ENCODE data around the gene S100A10. TPM values are rescaled to one million over a fixed set of nuclear protein-coding genes. Genes with fewer than 3 reads are reported as not detected.
A peak's percentile ranks its signal among the peaks of the same experiment; 100 is the strongest.

Gene S100A10
- total RNA-seq: 100 to 1,000 TPM in 1 of 2 donors, 10 to 100 TPM in 1; 49.2 to 290 TPM

DNA sequence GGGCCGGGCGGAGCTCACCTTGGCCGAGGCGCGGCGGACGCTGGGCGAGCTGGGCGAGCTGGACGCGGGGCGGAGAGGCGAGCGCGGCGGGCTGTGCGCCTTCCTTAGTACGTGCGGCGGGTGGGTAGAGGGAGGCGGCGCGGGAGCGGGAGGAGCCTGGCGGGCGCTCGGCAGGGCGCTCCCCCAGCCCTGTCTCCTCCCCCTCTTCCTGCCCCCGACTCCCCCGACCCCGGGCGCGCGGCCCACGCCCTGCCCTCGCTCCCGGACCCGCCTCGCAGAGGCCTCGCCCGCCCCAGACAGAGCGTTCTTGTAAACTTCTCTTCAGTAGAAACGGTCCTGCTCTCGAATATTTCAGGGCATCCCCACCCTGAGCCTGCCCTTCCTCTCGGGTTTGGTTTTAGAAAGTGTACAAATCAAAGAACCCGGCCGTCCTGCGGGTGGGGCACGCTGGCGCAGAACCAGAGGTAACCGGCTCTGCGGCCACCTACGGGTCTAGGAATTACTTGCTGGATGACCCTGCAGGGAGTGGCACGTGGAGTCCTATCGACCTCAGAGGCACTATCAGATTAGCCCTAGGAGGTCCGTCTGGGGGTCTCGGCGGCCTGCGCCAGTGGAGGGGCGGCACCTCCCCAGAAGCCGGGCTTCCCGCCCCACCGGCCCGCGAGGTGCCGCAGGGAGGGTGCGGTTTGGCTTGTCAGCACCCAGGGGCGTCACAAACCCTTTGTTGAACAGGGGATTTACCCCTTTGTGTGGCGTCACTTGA, at the start of gene S100A10:
Gene S100A10, minus strand, starts transcription at position 126 of the 763 bp plus-strand sequence. CDS start 7,629 bp downstream, outside the sequence.
- ATAC-seq: peak; percentile 65 to 86
- H3K9me3 Mint-ChIP-seq: no peaks in the 10 kb centered on the region
- peaks cover 0 to 17% of the 10 kb centered on the region in 2 donors for H3K36me3 Mint-ChIP-seq
- peak within 1 kb of the TSS; percentile 86 to 99 for H3K27ac Mint-ChIP-seq
- peak; percentile 67 to 81 for DNase-seq (ENCODE audit: low spot score in 2 of 2)

DNA sequence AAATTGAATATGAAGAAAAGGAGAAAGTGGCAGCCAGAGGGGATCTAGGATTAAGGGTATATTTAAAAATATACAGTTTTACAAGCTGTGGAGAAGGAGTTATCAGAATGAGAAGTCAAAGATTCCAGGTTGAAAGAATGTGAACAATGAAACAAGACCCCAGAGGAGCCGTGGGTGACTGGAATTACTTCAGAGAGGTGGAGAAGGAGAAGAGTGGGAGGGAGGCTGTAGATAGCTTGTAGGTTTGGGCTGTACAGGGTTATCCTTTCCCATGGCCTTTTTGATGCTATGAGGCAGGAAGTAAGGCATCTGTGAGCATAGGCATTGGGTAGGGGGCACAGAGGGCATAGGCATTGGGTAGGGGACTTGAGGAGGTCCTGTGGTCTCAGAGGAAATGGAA, 48.4 kb upstream of the S100A10 start:
- ATAC-seq (no peak), DNase-seq (ENCODE audit: low spot score in 2 of 2) (no peak)
- no peaks in the 10 kb centered on the region for H3K36me3 Mint-ChIP-seq
- H3K9me3 Mint-ChIP-seq: no peaks in the 10 kb centered on the region
- no peak overlapping the region for H3K27ac Mint-ChIP-seq

- H3K36me3 Mint-ChIP-seq: peaks cover 16 to 17% of the 10 kb centered on the region in 2 donors
- ATAC-seq (no peak), DNase-seq (ENCODE audit: low spot score in 2 of 2) (no peak)
- H3K27ac Mint-ChIP-seq: no peak overlapping the region
- H3K9me3 Mint-ChIP-seq: no peaks in the 10 kb centered on the region
These were observed 46.2 kb upstream of the S100A10 start for GRCh38 chr1:152039886-152040285.

DNA sequence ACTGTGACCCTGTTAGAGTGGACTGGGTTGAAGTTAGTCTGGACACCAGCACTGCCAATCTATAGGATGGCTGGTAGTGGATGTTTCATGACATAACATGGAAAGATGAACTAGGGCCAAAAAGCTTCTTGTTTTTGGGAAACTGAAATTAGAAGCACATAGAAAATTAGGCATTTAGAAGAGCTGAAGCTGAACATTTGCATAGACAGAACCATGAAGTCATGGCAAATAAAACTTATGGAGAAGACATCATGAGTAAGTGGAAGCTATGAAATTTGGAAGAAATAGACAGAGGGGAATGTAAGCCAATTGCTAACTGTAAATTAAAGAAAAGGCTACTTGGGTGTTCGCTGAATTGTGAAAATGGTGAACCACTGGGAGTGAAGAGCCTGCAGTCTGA, 45.8 kb upstream of the S100A10 start:
- Mint-ChIP-seq H3K36me3 (peaks cover 16 to 17% of the 10 kb centered on the region in 2 donors), H3K9me3 (no peaks in the 10 kb centered on the region), H3K27ac (no peak overlapping the region)
- ATAC-seq: no peak
- no peak for DNase-seq (ENCODE audit: low spot score in 2 of 2)

- Mint-ChIP-seq H3K36me3 (peaks cover 20 to 22% of the 10 kb centered on the region in 2 donors), H3K27ac (no peak overlapping the region), H3K9me3 (no peaks in the 10 kb centered on the region)
- ATAC-seq (no peak), DNase-seq (ENCODE audit: low spot score in 2 of 2) (no peak)
These were observed 45.2 kb upstream of the S100A10 start for GRCh38 chr1:152038871-152039270.

DNA sequence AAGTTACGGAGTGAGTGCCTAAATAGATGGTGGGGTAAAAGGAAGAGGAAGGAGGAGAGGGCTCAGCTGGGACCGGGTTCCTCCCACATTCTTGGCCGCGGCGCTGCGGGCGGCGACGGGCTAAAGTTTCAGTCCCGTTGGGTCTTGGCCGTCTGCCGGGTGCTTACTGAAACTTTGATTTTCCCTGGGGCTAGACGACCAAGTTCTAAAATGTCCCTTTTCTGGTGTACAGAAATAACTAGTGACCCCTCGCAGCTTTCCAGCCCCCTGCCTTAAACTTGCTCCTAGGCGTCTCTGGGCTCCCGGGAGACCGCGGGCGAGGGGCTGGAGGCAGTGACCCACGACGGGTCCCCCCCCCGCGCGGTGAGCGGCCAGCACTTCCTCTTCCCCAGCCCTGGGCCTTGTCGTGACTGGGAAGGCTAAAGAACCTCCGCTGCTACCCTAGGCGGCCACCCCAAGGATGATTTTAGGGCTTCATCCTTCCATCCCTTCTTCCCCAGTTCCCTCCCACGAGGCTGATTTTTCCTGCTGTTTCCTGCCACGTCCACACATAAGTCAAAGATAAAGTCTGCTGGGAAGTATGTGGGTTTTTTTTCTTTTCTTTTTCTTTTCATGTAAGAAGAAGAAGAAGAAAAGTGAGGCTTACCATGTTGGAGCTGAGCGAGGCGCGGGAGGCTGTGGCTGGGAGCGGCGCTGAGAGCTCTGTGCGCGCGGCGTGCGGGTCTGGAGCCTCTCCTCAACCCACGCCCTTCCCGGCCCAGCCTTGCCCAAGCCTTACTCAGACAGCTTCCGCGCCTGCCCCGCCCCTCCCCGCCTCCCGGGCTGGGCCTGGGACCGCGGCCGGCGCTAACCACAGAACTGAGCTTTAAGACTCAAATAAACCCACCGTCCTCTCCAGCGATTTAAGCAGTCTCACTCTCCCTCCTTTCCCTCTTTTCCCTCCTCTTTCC, 42.9 kb upstream of the S100A10 start, which contains the start of gene S100A11:
Gene S100A11, minus strand, starts transcription at position 738 of the 950 bp plus-strand sequence. Its CDS starts 89 bp downstream, at position 649.
- peak; percentile 86 to 87 for ATAC-seq
- peaks cover 36 to 46% of the 10 kb centered on the region in 2 donors for H3K36me3 Mint-ChIP-seq
- H3K27ac Mint-ChIP-seq: peak within 1 kb of the TSS; percentile 96 to 99
- peaks cover 0 to 5% of the 10 kb centered on the region in 2 donors for H3K9me3 Mint-ChIP-seq
- peak; percentile 80 to 84 for DNase-seq (ENCODE audit: low spot score in 2 of 2)

DNA sequence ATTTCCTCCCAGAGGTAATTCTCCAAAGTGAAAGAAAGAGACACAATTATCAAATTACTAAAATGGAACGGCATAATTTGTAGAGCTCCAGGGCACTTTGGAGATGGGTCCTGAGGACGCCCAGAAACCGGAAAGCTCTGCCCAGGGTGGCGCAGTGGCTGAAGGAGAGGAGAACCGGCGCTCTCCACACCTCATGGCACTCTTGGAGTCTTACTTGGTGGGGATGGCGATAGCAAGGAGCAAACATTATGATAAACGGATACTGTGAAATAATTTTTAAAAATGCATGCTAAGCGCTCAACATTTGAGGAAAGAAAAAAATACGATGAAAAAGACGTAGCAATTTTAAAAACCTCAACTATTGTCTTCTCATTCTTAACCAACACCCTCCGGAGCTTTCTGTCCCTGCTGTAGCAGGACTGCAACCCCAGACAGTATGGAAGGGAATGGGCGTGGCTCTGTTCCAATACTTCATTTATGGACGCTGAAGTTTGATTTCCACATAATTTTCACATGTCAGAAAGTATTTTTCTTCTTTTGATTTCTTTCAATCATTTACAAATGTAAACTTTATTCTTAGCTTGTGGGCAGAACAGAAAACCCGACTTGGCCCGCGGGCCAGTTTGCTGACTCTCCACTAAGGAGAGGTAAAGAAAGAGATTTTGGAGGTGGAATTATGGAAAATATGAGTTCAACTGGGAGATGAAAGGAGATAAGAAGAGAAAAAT, 42.0 kb upstream of the S100A10 start:
- DNase-seq (ENCODE audit: low spot score in 2 of 2) (no peak), ATAC-seq (no peak)
- Mint-ChIP-seq H3K36me3 (peaks cover 36 to 51% of the 10 kb centered on the region in 2 donors), H3K9me3 (peaks cover 0 to 8% of the 10 kb centered on the region in 2 donors), H3K27ac (peak overlapping the region; percentile 96 to 97)

- ATAC-seq (peak; percentile 69 to 74), DNase-seq (ENCODE audit: low spot score in 2 of 2) (peak; percentile 72 to 76)
- peaks cover 0 to 10% of the 10 kb centered on the region in 2 donors for H3K9me3 Mint-ChIP-seq
- peak overlapping the region; percentile 96 to 97 for H3K27ac Mint-ChIP-seq
- H3K36me3 Mint-ChIP-seq: peaks cover 36 to 57% of the 10 kb centered on the region in 2 donors
These were observed 41.2 kb upstream of the S100A10 start for GRCh38 chr1:152034654-152035538.

DNA sequence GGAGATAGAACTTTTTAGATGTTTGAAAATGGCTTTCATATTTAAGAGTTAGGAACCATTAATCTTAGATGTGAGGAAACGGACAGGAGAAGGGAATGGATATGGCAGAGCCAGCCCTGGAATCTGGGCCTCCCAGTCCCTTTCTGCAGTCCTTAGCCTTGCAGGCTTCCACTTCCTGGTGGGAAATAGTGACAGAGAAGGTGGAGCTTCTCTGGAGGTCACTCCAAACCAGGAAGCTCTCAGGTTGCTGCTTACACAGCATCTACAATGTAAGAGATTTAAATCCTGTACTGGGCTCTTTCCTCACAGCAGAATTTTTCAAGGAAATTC, 40.6 kb upstream of the S100A10 start:
- Mint-ChIP-seq H3K9me3 (peaks cover 0 to 12% of the 10 kb centered on the region in 2 donors), H3K27ac (peak overlapping the region; percentile 96 to 97), H3K36me3 (peaks cover 36 to 62% of the 10 kb centered on the region in 2 donors)
- DNase-seq (ENCODE audit: low spot score in 2 of 2): no peak
- ATAC-seq: peak in 1 of 2 donors; percentile 9

DNA sequence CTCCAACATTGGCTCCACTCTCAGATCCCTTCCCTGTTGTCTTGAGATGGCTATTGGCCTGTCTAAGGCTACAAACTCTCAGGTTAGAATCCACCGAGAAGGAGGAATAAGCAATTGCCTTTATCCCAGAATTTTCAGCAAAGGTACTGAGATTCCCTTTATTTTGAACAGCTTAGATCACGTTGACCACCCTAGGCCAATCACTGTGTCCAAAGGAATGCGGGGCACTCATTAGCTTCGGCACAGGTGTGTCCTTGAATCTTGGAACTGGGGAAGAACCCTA, 36.2 kb upstream of the S100A10 start:
- Mint-ChIP-seq H3K9me3 (peaks cover 4 to 21% of the 10 kb centered on the region in 2 donors), H3K36me3 (peaks cover 20 to 54% of the 10 kb centered on the region in 2 donors), H3K27ac (peak overlapping the region in 1 of 2 donors; percentile 61)
- ATAC-seq (no peak), DNase-seq (ENCODE audit: low spot score in 2 of 2) (no peak)

DNA sequence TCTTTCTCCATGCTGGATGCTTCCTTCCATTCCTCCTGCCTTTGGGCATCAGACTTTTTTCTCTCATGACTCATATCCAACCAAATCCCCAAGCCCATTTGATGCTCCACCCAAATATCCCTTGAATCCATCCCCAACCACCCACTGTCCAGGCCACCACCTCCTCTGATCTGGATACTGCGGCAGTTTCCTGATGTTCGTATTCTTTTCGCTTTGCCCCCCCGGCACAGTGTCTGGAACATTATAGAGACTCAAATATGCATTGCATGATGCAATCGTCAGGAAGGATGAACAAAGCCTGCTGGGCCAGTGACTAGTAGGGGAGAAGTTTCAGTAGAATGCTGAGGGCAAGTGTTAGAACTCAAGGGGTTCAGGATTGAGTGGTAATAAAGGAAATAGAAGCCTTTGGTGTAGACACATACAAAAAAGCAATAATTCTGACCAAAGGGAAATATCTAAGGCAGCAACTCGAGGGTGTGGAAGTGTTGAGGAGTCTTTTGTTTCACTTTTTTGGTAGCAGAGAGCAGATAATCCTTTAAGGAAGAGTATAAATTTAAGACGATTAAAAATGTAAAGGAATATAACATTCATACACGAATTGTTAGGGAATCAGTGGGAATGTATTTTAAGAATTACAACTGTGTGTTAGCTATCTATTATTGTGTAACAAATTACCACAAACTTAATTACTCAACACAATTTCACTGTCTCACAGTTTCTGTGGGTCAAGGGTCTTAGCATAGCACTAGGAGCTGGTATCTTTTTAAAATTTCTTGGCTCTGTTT, 35.7 kb upstream of the S100A10 start:
- peak; percentile 69 to 78 for ATAC-seq
- peak in 1 of 2 donors; percentile 18 for DNase-seq (ENCODE audit: low spot score in 2 of 2)

GRCh38 chr1:152026895-152027294, 33.2 kb upstream of the S100A10 start:
- peaks cover 2 to 29% of the 10 kb centered on the region in 2 donors for H3K36me3 Mint-ChIP-seq
- no peak for ATAC-seq
- no peak overlapping the region for H3K27ac Mint-ChIP-seq
- no peak for DNase-seq (ENCODE audit: low spot score in 2 of 2)
- H3K9me3 Mint-ChIP-seq: peaks cover 4 to 19% of the 10 kb centered on the region in 2 donors

More for the DNA sequence above, 35.7 kb upstream of the S100A10 start:
- Mint-ChIP-seq H3K36me3 (peaks cover 20 to 54% of the 10 kb centered on the region in 2 donors), H3K27ac (peak overlapping the region; percentile 62 to 88), H3K9me3 (peaks cover 4 to 21% of the 10 kb centered on the region in 2 donors)

GRCh38 chr1:152024223-152024622, 30.6 kb upstream of the S100A10 start:
- no peak for ATAC-seq

GRCh38 chr1:152023221-152023620, 29.6 kb upstream of the S100A10 start:
- no peak for ATAC-seq
- no peak overlapping the region for H3K27ac Mint-ChIP-seq
- H3K36me3 Mint-ChIP-seq: no peaks in the 10 kb centered on the region
- no peak for DNase-seq (ENCODE audit: low spot score in 2 of 2)
- no peaks in the 10 kb centered on the region for H3K9me3 Mint-ChIP-seq

More at GRCh38 chr1:152024223-152024622, 30.6 kb upstream of the S100A10 start:
- no peak for DNase-seq (ENCODE audit: low spot score in 2 of 2)
- H3K27ac Mint-ChIP-seq: no peak overlapping the region
- H3K36me3 Mint-ChIP-seq: peaks cover 0 to 9% of the 10 kb centered on the region in 2 donors
- peaks cover 4 to 9% of the 10 kb centered on the region in 2 donors for H3K9me3 Mint-ChIP-seq

DNA sequence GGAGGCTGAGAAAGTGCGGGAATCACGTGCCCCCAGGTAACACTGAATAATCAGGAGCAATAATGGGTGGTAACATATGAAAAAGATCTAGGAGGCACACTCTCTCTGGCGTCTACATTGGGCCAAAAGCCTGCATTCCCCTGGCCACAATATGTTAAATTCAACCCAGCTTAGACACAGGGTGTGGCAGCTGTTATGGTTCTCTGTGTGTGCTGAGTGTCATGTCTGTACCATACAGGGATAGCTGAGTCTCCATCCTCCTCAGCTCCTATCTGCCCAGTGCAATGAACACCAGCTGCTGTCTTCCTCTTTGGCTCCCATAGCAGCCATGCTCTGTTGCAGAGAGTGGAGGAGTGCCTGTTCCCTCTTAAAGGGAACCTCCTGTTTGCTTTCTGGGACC, 28.8 kb upstream of the S100A10 start:
- H3K36me3 Mint-ChIP-seq: no peaks in the 10 kb centered on the region
- DNase-seq (ENCODE audit: low spot score in 2 of 2) (no peak), ATAC-seq (no peak)
- no peak overlapping the region for H3K27ac Mint-ChIP-seq
- H3K9me3 Mint-ChIP-seq: no peaks in the 10 kb centered on the region
